K562 (cell line): Measurements from ENCODE around the gene DPH7. TPM values are rescaled to one million over a fixed set of nuclear protein-coding genes. Genes with fewer than 3 reads are reported as not detected.

Experiments used
- BRD9 ChIP-seq: fragments of 450-650 bp; IDR thresholded peaks from 2 replicates; pipeline ENCODE4 v1.6.1; 2018; ENCODE audit warnings: low read depth; ENCODE audit not compliant: partially characterized antibody
- CBFB ChIP-seq: sonication (generic); formaldehyde crosslinking; IDR thresholded peaks from 2 replicates; pipeline ENCODE4 v1.4.0; 2020; ENCODE audit warnings: mild to moderate bottlenecking, missing genetic modification reagents
- DEAF1 ChIP-seq: fragments of 450-650 bp; formaldehyde crosslinking; IDR thresholded peaks from 2 replicates; pipeline ENCODE4 v1.4.0; 2020; ENCODE audit warnings: mild to moderate bottlenecking, moderate library complexity
- ELF1 ChIP-seq: fragments of 200-800 bp; sonication (Bioruptor generic); IDR thresholded peaks from 2 replicates; pipeline ENCODE4 v1.6.1; 2016; ENCODE audit warnings: missing genetic modification characterization, missing compliant biosample characterization
- KDM1A ChIP-seq, 2 experiments: fragments of 450-650 bp; IDR thresholded peaks; 2 replicates each; pipeline ENCODE4 v1.6.1; 2016; ENCODE audit warnings: mild to moderate bottlenecking in 2 of 2
- KDM2B ChIP-seq: fragments of 250-450 bp; sonication (Bioruptor Pico); IDR thresholded peaks from 2 replicates; pipeline ENCODE4 v1.8.0; 2021; ENCODE audit warnings: mild to moderate bottlenecking, moderate library complexity
- KHSRP ChIP-seq: fragments of 450-650 bp; IDR thresholded peaks from 2 replicates; pipeline ENCODE4 v1.6.1; 2017
- KLF16 ChIP-seq: IDR thresholded peaks from 2 replicates; pipeline ENCODE4 v1.6.1; 2016; ENCODE audit warnings: antibody characterized with exemption
- PATZ1 ChIP-seq: fragments of 250-450 bp; sonication (Bioruptor Pico); IDR thresholded peaks from 2 replicates; pipeline ENCODE4 v1.5.0; 2020; ENCODE audit warnings: mild to moderate bottlenecking, borderline replicate concordance
- PRDM10 ChIP-seq: fragments of 450-650 bp; IDR thresholded peaks from 2 replicates; pipeline ENCODE4 v1.6.1; 2018; ENCODE audit not compliant: partially characterized antibody
- SMARCA5 ChIP-seq: fragments of 450-650 bp; IDR thresholded peaks from 2 replicates; pipeline ENCODE4 v1.6.1; 2016
- THRB ChIP-seq: fragments of 450-650 bp; formaldehyde crosslinking; conservative IDR thresholded peaks from 2 replicates; pipeline ENCODE4 v1.4.0; 2022; ENCODE audit warnings: mild to moderate bottlenecking, missing genetic modification characterization
- XRCC5 ChIP-seq: fragments of 200-400 bp; formaldehyde crosslinking; IDR thresholded peaks from 2 replicates; pipeline ENCODE4 v1.6.1; 2017; ENCODE audit warnings: low read depth, mild to moderate bottlenecking, low read length
- ZBED1 ChIP-seq: IDR thresholded peaks from 2 replicates; pipeline ENCODE4 v1.6.1; 2014
- ZNF239 ChIP-seq: fragments of 250-450 bp; sonication (Bioruptor Pico); IDR thresholded peaks from 2 replicates; pipeline ENCODE4 v1.4.0; 2020; ENCODE audit warnings: mild to moderate bottlenecking
- ZNF699 ChIP-seq: fragments of 250-450 bp; sonication (Bioruptor Pico); IDR thresholded peaks from 2 replicates; pipeline ENCODE4 v1.8.0; 2021; ENCODE audit warnings: mild to moderate bottlenecking, moderate library complexity; ENCODE audit not compliant: insufficient replicate concordance
- polyA plus RNA-seq, 8 experiments: library from polyadenylated mRNA; depleted of rRNA in 4 of 8; stranded (reverse) in 5 of 8; unstranded in 3 of 8; fragments of >200 nt; fragmentation: Nextera tagmentation in 2 of 8; fragmentation: Illumina TruSeq in 1 of 8; extraction: Ambion mirVana in 2 of 8; extraction: Trizol in 1 of 8; gene quantifications; 2 replicates each; pipeline versions ENCODE4 v1.2.1 to v1.2.3, GENCODE V29; 2011 to 2014; ENCODE audit warnings: inconsistent platforms in 1 of 8, missing spikeins in 1 of 8
- total RNA-seq, 7 experiments: library from RNA; depleted of rRNA in 6 of 7; stranded (reverse); fragments of >200 nt in 6 of 7; fragmentation: Illumina TruSeq in 2 of 7; extraction: Trizol in 2 of 7; gene quantifications; 2 replicates each; pipeline versions ENCODE4 v1.2.1 to v1.2.3, GENCODE V29; 2011 to 2021; ENCODE audit warnings: low replicate concordance in 1 of 7

DPH7 gene
- total and polyA plus RNA-seq, 9 of the 15 experiments (the other 6 are each of a cell fraction or from before 2014, with no cell fraction given), result 13.9 to 68.6 (median 41.3) TPM

GRCh38 chr9:137590469-137591383 is 12.0 kb upstream of the DPH7 start, which contains the start of gene ZMYND19 (continued):
- no peak for TF ChIP-seq DEAF1
- no peak for TF ChIP-seq THRB
- no peak for TF ChIP-seq PATZ1 (CRISPR knock-in tag)
- no peak for TF ChIP-seq ZNF699
- TF ChIP-seq PRDM10, result no peak
- no peak for TF ChIP-seq ZBED1
- no peak for TF ChIP-seq CBFB
- TF ChIP-seq KLF16, result no peak
- no peak for TF ChIP-seq ZNF239 (CRISPR knock-in tag)
- TF ChIP-seq KDM1A (IDR thresholded peaks at IDR 0.05), result no peak
- TF ChIP-seq BRD9, result no peak
- TF ChIP-seq SMARCA5, result no peak
- no peak for TF ChIP-seq KHSRP
- TF ChIP-seq ELF1 (tag), result no peak
- TF ChIP-seq XRCC5, result no peak
- no peak for TF ChIP-seq KDM2B (CRISPR knock-in tag)
